GM21737 (cell line): ENCODE measurements around the gene SLC25A15.
A peak's percentile ranks its signal among the peaks of the same experiment; 100 is the strongest.

Experiments used
- ATAC-seq: cut with Tn5 transposase; IDR thresholded peaks from one replicate; pipeline ENCODE4 v1.9.1; 2021; ENCODE audit warnings: mild to moderate bottlenecking, moderate library complexity; ENCODE audit not compliant: unreplicated experiment

The SLC25A15 gene

DNA sequence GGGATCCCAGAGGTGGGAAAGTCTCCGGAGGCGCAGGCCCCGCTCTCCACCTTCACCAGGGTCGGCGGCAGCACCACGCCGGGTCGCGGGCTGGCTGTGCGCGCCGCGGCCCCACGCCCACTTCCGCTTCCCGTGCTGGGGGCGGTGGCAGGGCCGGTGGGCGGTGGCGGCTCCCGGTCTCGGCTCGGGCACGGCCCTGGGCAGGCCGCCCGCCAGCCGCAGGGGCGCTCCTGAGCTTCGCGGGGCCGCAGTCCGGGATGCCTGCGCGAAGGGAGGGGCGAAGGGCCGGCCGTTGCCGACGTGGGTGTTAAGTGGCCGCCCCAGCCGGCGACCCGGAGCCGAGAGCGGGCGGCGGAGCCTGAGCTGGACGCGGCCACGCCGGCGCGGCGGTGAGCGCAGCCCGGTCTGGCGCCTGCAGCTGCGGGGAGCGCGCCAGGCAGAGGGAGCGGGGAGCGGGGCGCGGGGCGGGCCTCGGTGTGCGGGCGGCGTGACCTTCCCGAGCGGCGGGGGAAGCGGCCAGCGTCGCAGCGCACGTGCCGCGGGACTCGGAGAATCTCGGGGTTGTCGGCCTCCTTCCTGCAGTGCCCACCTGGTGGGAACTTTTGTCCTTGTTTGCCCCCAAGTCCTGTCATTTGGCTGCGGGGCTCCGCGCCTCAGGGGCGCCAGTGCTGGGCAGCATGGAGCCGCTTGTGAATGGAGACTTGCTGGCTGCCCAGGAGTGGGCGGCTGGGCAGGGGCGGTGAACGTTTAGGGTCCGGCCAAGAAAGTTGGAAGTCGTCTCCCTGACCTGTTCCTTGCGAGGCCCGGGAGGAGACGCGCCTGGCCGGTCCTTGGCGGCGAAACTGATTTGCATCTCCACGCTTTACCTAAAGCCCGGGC is at the start of gene SLC25A15:
Gene SLC25A15, plus strand, starts transcription at position 337 of the 879 bp plus-strand sequence. CDS start 3,616 bp downstream, outside the sequence.
- ATAC-seq = peak; percentile 90

DNA sequence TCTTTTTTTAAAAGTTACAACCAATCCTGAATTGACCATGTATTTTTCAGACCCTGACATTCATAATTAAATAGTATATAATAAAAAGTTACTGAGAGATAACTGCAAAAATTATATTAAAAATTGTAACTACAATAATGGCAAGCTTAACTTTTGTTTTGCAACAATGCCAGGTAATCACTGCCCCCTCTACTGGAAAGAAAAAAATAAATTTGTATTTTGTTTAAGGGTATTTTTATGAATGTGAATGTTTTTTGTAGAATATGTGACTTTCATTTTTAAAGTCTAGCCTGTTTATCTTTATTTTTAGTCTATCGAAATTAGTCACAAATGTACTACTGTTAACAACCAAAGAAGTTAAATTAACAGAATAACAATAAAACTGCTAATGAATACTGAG is 40.1 kb upstream of the SLC25A15 start:
- no peak for ATAC-seq

DNA sequence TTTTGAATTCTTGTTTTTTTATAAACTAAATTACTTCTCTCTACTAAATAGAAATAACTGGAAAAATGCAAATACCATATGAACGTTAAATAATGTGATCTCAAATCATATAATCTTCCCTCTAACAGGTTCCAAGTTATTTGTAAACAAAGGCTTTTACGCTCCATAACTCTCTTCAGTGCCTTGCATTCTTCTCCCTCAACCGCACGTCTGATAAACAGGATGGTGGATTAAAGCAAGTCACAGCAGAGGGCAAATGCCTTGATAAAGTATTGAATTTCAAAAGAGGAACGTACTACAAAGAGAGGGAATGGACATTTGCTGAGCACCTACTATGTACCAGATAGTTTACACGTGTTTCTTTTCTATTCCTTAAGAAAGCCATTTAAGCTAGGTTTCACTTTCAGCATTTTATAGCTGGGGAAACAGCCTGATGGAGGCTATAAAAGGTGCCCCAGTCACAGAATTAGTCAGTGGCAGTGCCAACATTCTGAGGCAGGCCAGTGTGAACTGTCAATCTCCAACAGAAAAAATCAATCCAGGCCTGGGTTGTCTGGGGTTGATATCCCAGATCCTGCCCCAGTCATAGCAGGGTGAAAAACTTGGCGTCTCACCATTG is 34.2 kb upstream of the SLC25A15 start:
- no peak for ATAC-seq

DNA sequence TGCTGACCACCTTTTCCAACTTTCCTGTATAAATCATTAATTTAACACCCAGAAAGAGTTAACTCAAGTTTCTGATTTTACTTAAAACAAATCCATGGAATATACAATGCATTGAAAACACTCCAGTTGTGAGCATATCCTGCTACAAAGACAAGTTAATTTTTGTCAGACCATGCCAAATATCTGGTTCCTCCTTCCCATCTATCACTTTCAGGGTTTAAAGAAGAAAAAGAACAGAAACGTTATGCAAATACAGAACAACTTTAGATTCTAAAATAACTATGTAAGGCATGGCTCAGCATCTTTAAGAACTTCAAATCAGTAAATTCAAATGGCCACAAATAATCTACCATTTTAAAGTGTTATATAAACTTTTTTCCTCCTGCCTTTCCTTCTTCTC is 33.4 kb upstream of the SLC25A15 start:
- no peak for ATAC-seq

DNA sequence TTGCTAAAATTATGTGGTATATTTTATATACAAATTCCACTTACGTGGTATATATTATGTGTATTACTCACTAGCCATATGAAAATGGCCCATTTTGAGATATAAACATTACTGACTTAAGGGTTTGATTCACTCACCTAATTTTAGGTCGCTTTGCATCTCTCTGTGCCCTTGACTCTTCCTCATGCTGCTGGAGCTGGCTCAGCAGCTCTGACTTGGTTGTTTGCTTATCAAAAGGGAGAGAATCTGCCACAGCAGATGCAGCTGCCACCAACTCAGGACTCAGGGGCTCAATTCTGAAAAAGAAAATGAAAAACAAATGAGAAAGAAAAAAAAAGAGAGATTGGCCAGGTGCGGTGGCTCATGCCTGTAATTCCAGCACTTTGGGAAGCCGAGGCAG is 30.6 kb upstream of the SLC25A15 start:
- ATAC-seq = no peak

DNA sequence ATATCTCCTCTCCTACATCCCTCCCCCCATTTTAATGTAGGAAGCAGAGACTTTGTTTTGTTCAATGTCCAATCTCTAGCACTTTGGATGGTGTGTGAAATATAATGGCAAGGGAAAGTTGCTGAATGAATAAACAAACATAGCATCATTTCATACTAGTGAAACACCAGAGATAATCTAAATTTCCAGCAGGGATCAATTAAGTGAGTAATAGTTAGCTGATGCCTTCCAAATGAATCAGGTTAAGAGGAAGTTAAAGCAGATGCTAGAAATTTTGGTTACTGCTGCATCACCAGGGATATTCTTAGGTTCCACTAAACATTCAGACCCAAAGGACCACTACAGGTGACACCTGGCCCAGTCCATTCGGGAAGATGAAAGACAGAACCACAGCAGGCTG is 26.6 kb upstream of the SLC25A15 start:
- no peak for ATAC-seq

DNA sequence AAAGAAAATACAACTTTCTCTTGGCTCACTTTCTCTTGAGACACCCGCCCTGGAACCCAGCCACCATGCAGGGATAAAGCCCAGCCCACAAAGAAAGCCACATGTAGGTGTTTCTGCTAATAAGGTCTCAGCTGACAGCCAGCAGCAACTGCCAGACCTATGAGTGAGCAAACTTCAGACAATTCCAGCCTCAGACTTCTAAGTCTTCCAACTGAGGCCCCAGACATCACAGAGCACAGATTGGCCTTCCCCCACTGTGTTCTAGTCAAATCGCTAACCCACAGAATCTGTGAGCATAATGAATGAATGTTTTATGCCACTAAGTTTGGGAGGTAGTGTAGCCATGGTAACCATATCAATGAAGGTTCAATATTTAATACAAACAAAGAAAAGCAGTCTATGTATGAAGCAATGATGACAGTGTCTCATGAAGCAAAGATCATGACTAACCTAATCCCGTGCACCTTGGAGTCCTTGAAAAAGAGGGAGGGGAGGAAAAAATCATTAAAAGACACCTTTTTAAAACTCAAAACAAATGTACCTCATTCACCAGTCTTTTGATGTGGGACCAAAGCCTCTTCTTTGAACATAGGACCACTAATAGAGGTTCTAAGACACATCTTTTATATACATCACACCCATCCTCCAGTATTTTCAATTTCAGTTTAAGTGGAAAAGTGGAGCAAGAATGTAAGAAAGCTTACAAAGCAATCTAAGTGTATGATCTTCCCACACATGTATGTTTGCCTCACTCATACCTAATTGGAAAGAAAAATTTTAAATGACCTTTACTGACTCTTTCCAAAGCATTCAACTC is 24.6 kb upstream of the SLC25A15 start:
- no peak for ATAC-seq

DNA sequence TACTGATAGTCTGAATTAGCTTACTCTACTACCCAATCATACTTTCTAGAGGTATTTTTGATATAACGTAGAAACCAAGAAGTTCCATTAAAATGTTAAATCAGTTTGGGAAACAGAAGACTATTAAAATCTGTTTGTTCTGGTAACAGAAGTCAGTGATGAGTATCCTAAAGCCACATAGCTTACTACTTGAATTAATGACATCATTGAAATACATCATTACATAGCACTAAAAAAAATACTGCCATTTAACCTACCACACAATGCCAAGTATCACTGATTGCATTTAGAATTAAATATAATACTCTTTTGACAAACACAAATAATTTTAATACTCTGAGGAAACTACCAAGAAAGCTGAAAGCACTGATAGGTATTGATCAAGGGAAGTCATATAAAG is 23.8 kb upstream of the SLC25A15 start:
- ATAC-seq = no peak

DNA sequence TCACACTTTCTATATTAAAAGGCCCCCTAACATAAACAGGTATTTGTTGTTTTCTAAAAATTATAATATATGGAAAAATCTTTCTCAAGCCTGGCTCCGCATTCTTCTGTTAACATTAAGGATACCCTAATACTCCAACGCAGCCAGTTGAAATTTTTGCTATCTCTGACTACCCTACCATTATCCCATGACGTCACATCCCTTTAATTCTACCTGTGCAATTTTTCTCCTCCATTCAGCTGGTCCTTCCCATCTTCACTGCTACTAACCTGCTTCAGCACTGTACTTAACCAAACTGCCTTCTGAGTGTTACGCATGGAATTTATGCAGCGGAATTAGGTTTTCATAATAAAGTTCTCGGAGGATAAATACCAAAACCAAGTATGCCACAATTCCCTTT is 19.4 kb upstream of the SLC25A15 start:
- no peak for ATAC-seq

DNA sequence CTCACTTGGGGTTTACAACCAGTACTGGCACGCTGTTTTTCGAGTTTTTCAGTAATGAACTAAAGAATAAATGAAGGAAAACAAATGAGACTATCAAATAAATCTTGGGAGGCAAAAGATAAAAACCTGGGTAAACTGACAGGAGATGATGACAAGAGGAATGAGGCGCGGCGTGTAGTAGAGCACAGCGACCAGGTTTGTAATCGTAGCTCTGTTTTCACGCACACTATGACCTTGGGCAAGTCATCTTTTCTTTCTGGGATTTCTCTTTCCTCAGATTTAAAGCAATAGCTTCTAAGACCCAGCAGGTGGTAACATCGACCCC is 18.8 kb upstream of the SLC25A15 start:
- no peak for ATAC-seq

DNA sequence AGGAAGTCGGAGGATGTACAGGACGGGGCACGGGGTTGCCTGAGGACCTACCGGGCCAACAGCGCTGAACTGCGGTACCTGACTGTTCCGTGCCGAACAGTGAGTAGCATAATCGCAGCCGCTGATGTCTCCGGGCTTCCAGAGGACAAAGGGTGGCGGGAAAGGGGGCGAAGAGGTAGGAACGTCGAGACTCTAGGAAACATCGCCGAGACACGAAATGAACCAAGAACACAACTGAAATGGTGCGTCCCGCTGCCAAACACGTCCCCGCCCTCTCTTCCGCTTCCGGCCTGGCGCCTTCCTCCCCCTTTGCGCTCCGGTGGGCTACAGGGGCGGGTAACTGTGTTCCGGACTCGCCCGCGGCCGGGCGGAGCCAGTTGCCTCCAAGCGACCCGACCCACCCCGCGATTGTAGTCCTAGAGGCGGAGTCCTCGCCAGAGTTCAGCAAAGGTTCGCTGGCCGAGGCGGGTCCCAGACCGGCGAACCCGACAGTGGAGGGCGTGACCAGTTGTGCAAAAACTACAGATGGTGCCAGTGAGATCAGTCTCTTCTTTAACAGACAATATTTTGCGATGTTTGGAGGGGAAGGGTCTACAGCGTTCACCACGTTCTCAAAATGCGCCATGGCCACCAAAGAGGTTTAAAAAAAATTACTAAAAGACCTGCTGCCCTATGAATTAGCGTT is 18.3 kb upstream of the SLC25A15 start, which contains the start of gene MRPS31:
Gene MRPS31, minus strand, starts transcription at position 257 of the 685 bp plus-strand sequence. Its CDS starts 54 bp downstream, at position 203.
- peak; percentile 96 for ATAC-seq

DNA sequence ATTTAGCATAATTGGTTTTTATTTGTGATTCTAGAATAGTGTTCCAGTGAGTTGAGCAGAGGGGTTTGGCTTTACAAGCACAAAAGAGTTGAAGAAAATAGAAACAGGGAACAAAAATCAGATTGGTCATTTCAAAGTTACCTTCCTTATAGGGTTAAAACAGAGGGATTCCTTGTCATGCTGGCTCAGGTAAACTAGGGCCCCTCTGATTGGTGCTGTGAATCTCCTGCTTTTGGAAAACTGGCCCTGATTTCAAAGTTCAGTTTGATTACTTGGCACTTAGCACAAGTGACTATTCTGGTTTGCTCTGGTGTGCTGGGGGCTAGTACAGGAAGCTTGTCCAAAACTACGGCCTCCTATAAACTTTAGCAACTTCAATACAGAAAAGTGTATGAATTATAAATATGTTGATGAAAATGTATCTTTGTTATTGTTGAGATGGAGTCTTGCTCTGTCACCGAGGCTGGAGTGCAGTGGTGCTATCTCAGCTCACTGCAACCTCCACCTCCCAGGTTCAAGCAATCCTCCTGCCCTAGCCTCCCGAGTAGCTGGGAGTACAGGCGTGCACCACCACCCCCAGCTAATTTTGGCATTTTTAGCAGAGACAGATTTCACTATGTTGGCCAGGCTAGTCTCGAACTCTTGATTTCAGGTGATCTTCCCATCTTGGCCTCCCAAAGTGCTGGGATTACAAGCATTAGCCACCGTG is 16.5 kb upstream of the SLC25A15 start:
- no peak for ATAC-seq

DNA sequence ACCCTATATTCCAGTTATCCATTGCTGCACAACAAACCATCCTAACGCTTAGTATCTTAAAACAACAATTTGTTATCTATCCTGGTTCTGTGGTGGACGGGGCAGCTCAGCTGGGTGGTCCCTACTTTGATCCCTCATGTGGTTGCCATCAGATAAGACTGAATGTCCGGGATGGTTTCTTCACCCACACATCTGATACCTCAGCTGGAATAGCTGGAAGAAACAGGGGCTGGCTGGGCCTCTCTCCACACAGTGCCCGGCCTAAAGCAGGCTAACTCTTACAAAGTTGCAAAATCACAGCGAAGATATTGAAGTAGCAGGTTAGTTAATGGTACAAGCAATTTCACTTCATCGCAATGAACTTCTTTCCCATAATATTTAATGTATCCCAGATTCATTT is 14.7 kb upstream of the SLC25A15 start:
- no peak for ATAC-seq

DNA sequence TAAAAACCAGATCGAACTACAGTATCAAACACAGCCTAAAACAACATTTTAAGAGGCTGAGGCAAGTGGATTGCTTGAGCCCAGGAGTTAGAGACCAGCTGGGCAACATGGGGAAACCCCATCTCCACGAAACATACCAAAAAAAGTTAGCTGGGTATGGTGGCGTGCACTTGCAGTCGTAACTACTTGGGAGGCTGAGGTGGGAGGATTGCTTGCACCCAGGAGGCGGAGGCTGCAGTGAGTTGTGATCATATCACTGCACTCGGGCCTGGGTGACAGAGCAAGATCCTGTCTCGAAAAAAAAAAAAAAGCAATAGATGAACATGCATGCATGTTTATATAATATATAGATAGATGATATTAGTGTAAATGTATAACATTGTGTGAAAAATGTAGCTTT is 13.2 kb upstream of the SLC25A15 start:
- no peak for ATAC-seq

DNA sequence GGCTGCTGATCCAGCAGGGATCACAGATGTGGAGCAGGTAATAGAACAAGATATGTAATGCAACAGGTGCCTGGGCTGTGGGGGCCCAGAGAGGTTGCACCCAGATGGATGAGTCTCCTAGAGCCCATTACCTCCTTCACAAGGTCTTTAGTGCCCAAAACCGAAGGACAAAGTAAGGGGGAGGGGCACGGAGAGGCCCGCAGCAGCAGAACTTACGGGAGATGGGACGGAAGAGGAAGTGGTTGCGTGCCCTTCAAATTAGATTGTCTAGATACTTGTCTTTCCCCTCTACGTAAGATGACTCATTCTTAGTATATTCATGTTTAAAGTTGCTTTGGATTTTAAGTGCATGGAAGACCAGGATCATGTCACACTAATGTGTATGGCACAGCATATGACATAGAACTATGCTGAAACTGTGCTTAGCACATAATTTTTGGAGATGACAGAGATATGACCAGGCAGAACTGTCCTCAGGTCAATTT is 12.7 kb upstream of the SLC25A15 start:
- ATAC-seq = peak; percentile 52

DNA sequence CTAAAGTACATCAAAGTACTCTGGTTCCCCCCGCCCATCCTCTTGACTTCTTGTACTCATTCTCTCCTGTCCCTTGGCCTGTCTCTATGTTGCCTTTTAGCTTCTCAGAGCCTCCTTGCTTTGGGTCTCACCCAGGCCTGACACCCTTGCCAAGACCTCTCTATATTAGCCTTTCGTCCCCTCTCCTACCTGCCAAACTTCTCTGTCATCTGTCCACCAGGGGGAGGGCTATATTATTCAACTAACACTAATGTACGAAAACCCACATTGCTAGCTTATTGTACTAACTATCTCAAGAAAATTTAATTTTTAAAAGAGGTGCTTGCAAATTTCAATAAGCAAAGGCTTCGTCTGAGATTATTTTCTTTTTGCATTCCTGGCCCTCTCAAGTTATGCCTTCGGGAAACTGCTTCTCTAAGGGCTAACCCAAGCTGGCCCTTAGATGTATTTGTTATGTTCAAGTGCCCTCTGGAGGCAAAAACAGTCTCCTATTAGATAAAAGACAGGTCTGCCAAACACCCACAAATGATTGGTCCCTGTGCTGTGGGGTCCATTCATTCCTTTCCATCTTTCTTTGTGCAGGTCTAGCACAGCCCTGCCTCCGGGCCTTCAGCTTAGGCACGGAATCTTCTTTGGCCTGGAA is 12.1 kb upstream of the SLC25A15 start:
- ATAC-seq = peak; percentile 70

DNA sequence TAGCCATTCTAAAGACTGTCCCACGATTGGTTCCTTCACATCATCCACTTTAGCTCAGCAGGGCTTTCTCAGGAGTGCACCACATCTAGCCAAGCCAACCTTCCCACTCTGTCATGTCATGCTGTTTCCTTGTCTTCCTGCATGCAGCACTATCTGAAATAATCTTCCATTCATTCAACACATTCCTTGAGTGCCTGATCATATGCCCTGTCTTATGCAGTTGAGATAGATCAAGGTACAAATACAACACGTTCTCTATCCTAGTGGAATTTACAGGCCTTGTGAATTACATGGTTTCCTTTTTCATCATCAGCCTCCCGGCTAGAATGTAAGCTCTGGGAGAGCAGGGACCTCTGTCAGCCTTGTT is 11.6 kb upstream of the SLC25A15 start:
- peak; percentile 2 for ATAC-seq

DNA sequence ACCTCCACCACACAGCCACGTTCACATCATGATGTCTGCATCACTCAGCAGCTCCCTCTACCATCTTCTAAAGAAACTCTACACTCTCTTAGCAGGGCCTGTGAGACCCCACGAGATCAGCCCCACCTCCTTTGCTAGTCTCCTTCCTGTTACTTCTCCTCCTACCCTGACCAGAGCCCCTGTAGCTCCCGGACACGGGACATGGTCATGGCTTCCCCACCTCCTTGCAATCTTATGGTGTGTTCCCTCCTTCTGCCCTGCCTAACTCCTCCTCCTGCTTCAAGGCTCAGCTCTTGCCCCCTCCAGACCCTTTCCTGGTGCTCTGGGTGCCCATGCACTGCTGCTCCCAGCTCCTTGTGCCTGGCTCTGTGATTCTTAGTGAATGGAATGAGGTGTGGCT is 10.4 kb upstream of the SLC25A15 start:
- ATAC-seq = no peak

DNA sequence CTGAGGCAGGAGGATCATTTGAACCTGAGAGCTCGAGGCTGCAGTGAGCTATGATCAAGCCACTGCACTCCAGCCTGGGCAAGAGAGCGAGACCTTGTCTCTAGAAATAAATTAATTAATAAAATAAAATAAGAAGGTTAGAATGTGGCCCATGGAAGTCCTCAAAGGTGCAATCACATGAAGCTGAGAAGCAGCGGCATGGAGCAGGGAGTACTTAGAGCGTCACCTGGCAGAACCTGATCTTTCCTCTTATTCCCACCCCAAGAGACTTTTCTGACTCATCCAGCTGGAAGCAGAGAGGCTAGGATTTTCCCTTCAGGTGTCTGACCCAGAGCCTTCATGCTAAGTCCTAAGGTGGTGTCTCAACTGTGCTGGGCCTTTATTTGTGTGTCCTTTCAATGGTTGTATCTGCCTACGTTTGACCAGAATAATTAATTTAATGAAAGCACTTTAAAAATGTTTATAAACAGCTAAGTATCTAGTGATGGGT is 9.6 kb upstream of the SLC25A15 start:
- ATAC-seq = no peak
